HepG2 (cell line): ENCODE results near the gene SOX9. TPM values are rescaled to one million over a fixed set of nuclear protein-coding genes. Genes with fewer than 3 reads are reported as not detected.
A peak's percentile ranks its signal among the peaks of the same experiment; 100 is the strongest.

ENCODE experiments used
- CBX2 ChIP-seq, 2 experiments: fragments of 200-600 bp in 1 of 2; sonication (generic); formaldehyde crosslinking in 1 of 2; IDR thresholded peaks; 2 replicates each; pipeline versions ENCODE4 v1.7.0 to v1.8.1; 2018 to 2022; ENCODE audit warnings: low read depth in 2 of 2, low read length in 1 of 2, mild to moderate bottlenecking in 1 of 2, missing genetic modification reagents in 1 of 2
- CREBL2 ChIP-seq: sonication (generic); formaldehyde crosslinking; IDR thresholded peaks from 2 replicates; pipeline ENCODE4 v1.8.1; 2023; ENCODE audit warnings: missing genetic modification reagents, mild to moderate bottlenecking, borderline replicate concordance
- CREM ChIP-seq, 2 experiments: sonication (generic) in 1 of 2; formaldehyde crosslinking in 1 of 2; IDR thresholded peaks; 2 replicates each; pipeline versions ENCODE4 v1.4.0 to v1.6.1; 2016 to 2020; ENCODE audit warnings: antibody characterized with exemption in 1 of 2, mild to moderate bottlenecking in 1 of 2, missing genetic modification reagents in 1 of 2
- FOXK2 ChIP-seq: fragments of 450-650 bp; IDR thresholded peaks from 2 replicates; pipeline ENCODE4 v1.6.1; 2016
- GTF3A ChIP-seq: sonication (generic); formaldehyde crosslinking; conservative IDR thresholded peaks from 2 replicates; pipeline ENCODE4 v1.4.0; 2020; ENCODE audit warnings: mild to moderate bottlenecking, missing genetic modification reagents
- HMGA1 ChIP-seq: sonication (generic); formaldehyde crosslinking; conservative IDR thresholded peaks from 2 replicates; pipeline ENCODE4 v1.4.0; 2020; ENCODE audit warnings: missing genetic modification reagents
- KLF6 ChIP-seq: IDR thresholded peaks from 2 replicates; pipeline ENCODE4 v1.8.0; 2016; ENCODE audit warnings: missing biosample characterization, missing genetic modification reagents
- MLLT10 ChIP-seq: sonication (generic); formaldehyde crosslinking; IDR thresholded peaks from 2 replicates; pipeline ENCODE4 v1.4.0; 2020; ENCODE audit warnings: missing genetic modification reagents
- MTERF4 ChIP-seq: sonication (generic); formaldehyde crosslinking; IDR thresholded peaks from 2 replicates; pipeline ENCODE4 v1.8.0; 2023; ENCODE audit warnings: mild to moderate bottlenecking, missing genetic modification reagents
- MXD3 ChIP-seq: IDR thresholded peaks from 2 replicates; pipeline ENCODE4 v1.6.1; 2016; ENCODE audit warnings: mild to moderate bottlenecking, missing biosample characterization, missing genetic modification reagents
- NCOA2 ChIP-seq: sonication (generic); formaldehyde crosslinking; IDR thresholded peaks from 2 replicates; pipeline ENCODE4 v1.8.0; 2022; ENCODE audit warnings: inconsistent platforms
- NFYC ChIP-seq: IDR thresholded peaks from 2 replicates; pipeline ENCODE4 v1.6.1; 2016; ENCODE audit warnings: missing genetic modification reagents, missing compliant biosample characterization
- NRL ChIP-seq: sonication (generic); formaldehyde crosslinking; IDR thresholded peaks from 2 replicates; pipeline ENCODE4 v1.5.0; 2020; ENCODE audit warnings: missing genetic modification reagents, mild to moderate bottlenecking, moderate library complexity, borderline replicate concordance
- PLRG1 ChIP-seq: fragments of 450-650 bp; conservative IDR thresholded peaks from 2 replicates; pipeline ENCODE4 v1.6.1; 2016
- SATB2 ChIP-seq: sonication (generic); formaldehyde crosslinking; IDR thresholded peaks from 2 replicates; pipeline ENCODE4 v1.5.0; 2020; ENCODE audit warnings: missing genetic modification reagents
- SP4 ChIP-seq: sonication (generic); formaldehyde crosslinking; IDR thresholded peaks from 2 replicates; pipeline ENCODE4 v1.8.1; 2023; ENCODE audit warnings: mild to moderate bottlenecking, missing genetic modification reagents
- SRSF1 ChIP-seq: fragments of 200-400 bp; formaldehyde crosslinking; optimal IDR thresholded peaks from 2 replicates; pipeline ENCODE3; 2017; ENCODE audit warnings: mild to moderate bottlenecking, low read depth, low read length, moderate library complexity
- TERF1 ChIP-seq: sonication (generic); formaldehyde crosslinking; IDR thresholded peaks from 2 replicates; pipeline ENCODE4 v1.8.0; 2022; ENCODE audit warnings: mild to moderate bottlenecking, missing genetic modification reagents, moderate library complexity
- U2AF1 ChIP-seq: fragments of 200-400 bp; formaldehyde crosslinking; optimal IDR thresholded peaks from 2 replicates; pipeline ENCODE3; 2017; ENCODE audit warnings: mild to moderate bottlenecking, low read depth, low read length
- ZBTB26 ChIP-seq: IDR thresholded peaks from 2 replicates; pipeline ENCODE4 v1.6.1; 2016; ENCODE audit warnings: missing compliant biosample characterization, missing genetic modification reagents, borderline replicate concordance
- ZNF280D ChIP-seq: sonication (generic); formaldehyde crosslinking; IDR thresholded peaks from 2 replicates; pipeline ENCODE4 v1.5.1; 2020; ENCODE audit warnings: mild to moderate bottlenecking, missing genetic modification reagents
- ZNF501 ChIP-seq: sonication (generic); formaldehyde crosslinking; IDR thresholded peaks from 2 replicates; pipeline ENCODE4 v1.5.1; 2020; ENCODE audit warnings: mild to moderate bottlenecking, moderate library complexity, missing genetic modification reagents
- ZNF558 ChIP-seq: sonication (generic); formaldehyde crosslinking; IDR thresholded peaks from 2 replicates; pipeline ENCODE4 v1.9.0; 2022; ENCODE audit warnings: mild to moderate bottlenecking, missing genetic modification reagents, borderline replicate concordance
- ZNF713 ChIP-seq: sonication (generic); formaldehyde crosslinking; IDR thresholded peaks from 2 replicates; pipeline ENCODE4 v1.4.0; 2020; ENCODE audit warnings: mild to moderate bottlenecking, missing genetic modification reagents
- ZSCAN30 ChIP-seq: sonication (generic); formaldehyde crosslinking; IDR thresholded peaks from 2 replicates; pipeline ENCODE4 v1.5.0; 2020; ENCODE audit warnings: mild to moderate bottlenecking, missing genetic modification reagents
- polyA plus RNA-seq, 8 experiments: library from polyadenylated mRNA; depleted of rRNA in 3 of 8; stranded (reverse) in 7 of 8; unstranded in 1 of 8; fragments of >200 nt; fragmentation: Illumina TruSeq in 4 of 8; extraction: Trizol in 4 of 8; gene quantifications; 2 replicates each; pipeline versions ENCODE4 v1.2.1 to v1.2.3, GENCODE V29; 2011 to 2016; ENCODE audit warnings: low read depth in 4 of 8, missing spikeins in 1 of 8, mixed read lengths in 1 of 8; ENCODE audit not compliant: insufficient read depth in 1 of 8
- total RNA-seq, 5 experiments: library from RNA; depleted of rRNA; stranded (reverse); fragments of >200 nt; fragmentation: Illumina TruSeq; extraction: Trizol; gene quantifications; 2 replicates each; pipeline ENCODE4 v1.2.3, GENCODE V29; 2016; ENCODE audit warnings: low read depth in 1 of 5

SOX9 gene
- total and polyA plus RNA-seq, 2 of the 13 experiments (the other 11 are each of a cell fraction or from before 2014, with no cell fraction given) = 16.1 to 27.6 TPM

- TF ChIP-seq MTERF4 (CRISPR knock-in tag) (no peak), CREBL2 (CRISPR knock-in tag) (no peak), ZBTB26 (CRISPR knock-in tag) (no peak), TERF1 (no peak), ZNF280D (no peak), U2AF1 (no peak), ZNF501 (CRISPR knock-in tag) (no peak), NFYC (CRISPR knock-in tag) (no peak), PLRG1 (no peak), NRL (CRISPR knock-in tag) (no peak), NCOA2 (CRISPR knock-in tag) (0 out of 2 replicates have a peak, but pooled peaks have one; percentile 23), SATB2 (CRISPR knock-in tag) (no peak), HMGA1 (no peak), CBX2 (IDR thresholded peaks at IDR 0.05; ENCODE audit: low read depth, low read length) (no peak), CBX2 (CRISPR knock-in tag; IDR thresholded peaks at IDR 0.05; ENCODE audit: low read depth) (no peak), ZNF713 (CRISPR knock-in tag) (no peak), GTF3A (CRISPR knock-in tag) (no peak), ZNF558 (no peak), CREM (IDR thresholded peaks at IDR 0.05) (no peak), CREM (CRISPR knock-in tag; IDR thresholded peaks at IDR 0.05) (no peak), MXD3 (no peak), KLF6 (CRISPR knock-in tag) (no peak), ZSCAN30 (CRISPR knock-in tag) (no peak), MLLT10 (CRISPR knock-in tag) (no peak), FOXK2 (no peak), SP4 (no peak), SRSF1 (no peak)
These were observed 45.1 kb downstream of the SOX9 start (continued) for GRCh38 chr17:72165867-72166439.
